ENCODE results near the gene ZFP36L2.
A peak's percentile ranks its signal among the peaks of the same experiment; 100 is the strongest.

The ZFP36L2 gene

GRCh38 chr2:43254331-43254730 lies 27.9 kb upstream of the ZFP36L2 start:
- TF ChIP-seq ZNF747 (tag by site-specific recombination; IDR thresholded peaks at IDR 0.05) (no peak), ZBTB21 (tag by site-specific recombination; IDR thresholded peaks at IDR 0.05) (no peak), ZNF561 (tag by site-specific recombination; IDR thresholded peaks at IDR 0.05; ENCODE audit: borderline replicate concordance) (no peak), ZNF248 (tag by site-specific recombination; IDR thresholded peaks at IDR 0.05) (no peak), ZNF518A (tag by site-specific recombination; conservative IDR thresholded peaks at IDR 0.05; ENCODE audit: low read depth) (no peak), HOXC10 (CRISPR knock-in tag; IDR thresholded peaks at IDR 0.05) (no peak), ZNF600 (tag by site-specific recombination; IDR thresholded peaks at IDR 0.05) (no peak), ZXDB (tag by site-specific recombination; IDR thresholded peaks at IDR 0.05) (no peak), FEZF1 (tag by site-specific recombination; IDR thresholded peaks at IDR 0.05) (no peak), ZNF302 (tag by site-specific recombination; IDR thresholded peaks at IDR 0.05; ENCODE audit: low read depth) (no peak), ZNF768 (tag by site-specific recombination; IDR thresholded peaks at IDR 0.05) (no peak), MYNN (tag by site-specific recombination; IDR thresholded peaks at IDR 0.05; ENCODE audit: borderline replicate concordance) (no peak)
- TF ChIP-seq, protein P1, sequence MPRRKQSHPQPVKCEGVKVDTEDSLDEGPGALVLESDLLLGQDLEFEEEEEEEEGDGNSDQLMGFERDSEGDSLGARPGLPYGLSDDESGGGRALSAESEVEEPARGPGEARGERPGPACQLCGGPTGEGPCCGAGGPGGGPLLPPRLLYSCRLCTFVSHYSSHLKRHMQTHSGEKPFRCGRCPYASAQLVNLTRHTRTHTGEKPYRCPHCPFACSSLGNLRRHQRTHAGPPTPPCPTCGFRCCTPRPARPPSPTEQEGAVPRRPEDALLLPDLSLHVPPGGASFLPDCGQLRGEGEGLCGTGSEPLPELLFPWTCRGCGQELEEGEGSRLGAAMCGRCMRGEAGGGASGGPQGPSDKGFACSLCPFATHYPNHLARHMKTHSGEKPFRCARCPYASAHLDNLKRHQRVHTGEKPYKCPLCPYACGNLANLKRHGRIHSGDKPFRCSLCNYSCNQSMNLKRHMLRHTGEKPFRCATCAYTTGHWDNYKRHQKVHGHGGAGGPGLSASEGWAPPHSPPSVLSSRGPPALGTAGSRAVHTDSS (tag by site-specific recombination; IDR thresholded peaks at IDR 0.05): no peak
- TF ChIP-seq, protein P2, sequence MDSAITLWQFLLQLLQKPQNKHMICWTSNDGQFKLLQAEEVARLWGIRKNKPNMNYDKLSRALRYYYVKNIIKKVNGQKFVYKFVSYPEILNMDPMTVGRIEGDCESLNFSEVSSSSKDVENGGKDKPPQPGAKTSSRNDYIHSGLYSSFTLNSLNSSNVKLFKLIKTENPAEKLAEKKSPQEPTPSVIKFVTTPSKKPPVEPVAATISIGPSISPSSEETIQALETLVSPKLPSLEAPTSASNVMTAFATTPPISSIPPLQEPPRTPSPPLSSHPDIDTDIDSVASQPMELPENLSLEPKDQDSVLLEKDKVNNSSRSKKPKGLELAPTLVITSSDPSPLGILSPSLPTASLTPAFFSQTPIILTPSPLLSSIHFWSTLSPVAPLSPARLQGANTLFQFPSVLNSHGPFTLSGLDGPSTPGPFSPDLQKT (IDR thresholded peaks at IDR 0.05; ENCODE audit: borderline replicate concordance, low read depth, low read length): no peak
- TF ChIP-seq, protein P3, sequence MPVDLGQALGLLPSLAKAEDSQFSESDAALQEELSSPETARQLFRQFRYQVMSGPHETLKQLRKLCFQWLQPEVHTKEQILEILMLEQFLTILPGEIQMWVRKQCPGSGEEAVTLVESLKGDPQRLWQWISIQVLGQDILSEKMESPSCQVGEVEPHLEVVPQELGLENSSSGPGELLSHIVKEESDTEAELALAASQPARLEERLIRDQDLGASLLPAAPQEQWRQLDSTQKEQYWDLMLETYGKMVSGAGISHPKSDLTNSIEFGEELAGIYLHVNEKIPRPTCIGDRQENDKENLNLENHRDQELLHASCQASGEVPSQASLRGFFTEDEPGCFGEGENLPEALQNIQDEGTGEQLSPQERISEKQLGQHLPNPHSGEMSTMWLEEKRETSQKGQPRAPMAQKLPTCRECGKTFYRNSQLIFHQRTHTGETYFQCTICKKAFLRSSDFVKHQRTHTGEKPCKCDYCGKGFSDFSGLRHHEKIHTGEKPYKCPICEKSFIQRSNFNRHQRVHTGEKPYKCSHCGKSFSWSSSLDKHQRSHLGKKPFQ (tag by site-specific recombination; IDR thresholded peaks at IDR 0.05): no peak
- Histone ChIP-seq H3K36me3 (ENCODE audit: control insufficient read depth in 2 of 2, insufficient read depth in 1 of 2, low read length in 2 of 2) (no peaks in the 10 kb centered on the region), H3K4me1 (ENCODE audit: control insufficient read depth, insufficient read depth, low read length) (no peaks in the 10 kb centered on the region; the same call in 1 of the 2 replicates), H3K9me3 (ENCODE audit: control insufficient read depth, insufficient read depth, low read depth, low read length) (no peaks in the 10 kb centered on the region), H3K27ac (ENCODE audit: extremely low read depth, low read depth, low read length) (no peak overlapping the region), H3K4me3 (ENCODE audit: low read depth, low read length) (no peak overlapping the region)
- CTCF ChIA-PET: interaction anchor here (0.7 kb wide), 1 partner anchor 17 kb away, joined by 3 read pairs; no protein-coding TSS in a partner anchor
- POLR2A ChIA-PET: no interaction called here

- H3K27ac ChIP-seq (ENCODE audit: extremely low read depth, low read depth, low read length): no peak overlapping the region
- TF ChIP-seq ZNF366 (tag by site-specific recombination; conservative IDR thresholded peaks at IDR 0.05): peak; percentile 33; the same call in 1 of the 2 replicates
- no peak for TF ChIP-seq ZNF292 (tag by site-specific recombination; IDR thresholded peaks at IDR 0.05; ENCODE audit: borderline replicate concordance, low read depth)
- TF ChIP-seq ZNF549 (tag by site-specific recombination; IDR thresholded peaks at IDR 0.05): no peak
- TF ChIP-seq ZEB2 (tag by site-specific recombination; IDR thresholded peaks at IDR 0.05): peak; percentile 60; the same call in 1 of the 2 replicates
- TF ChIP-seq, protein P2 (IDR thresholded peaks at IDR 0.05; ENCODE audit: borderline replicate concordance, low read depth, low read length): no peak
- no peak for TF ChIP-seq ZNF404 (tag by site-specific recombination; IDR thresholded peaks at IDR 0.05)
- peak; percentile 66 for TF ChIP-seq FEZF1 (tag by site-specific recombination; IDR thresholded peaks at IDR 0.05)
- 0 out of 2 replicates have a peak, but pooled peaks have one; percentile 30 for TF ChIP-seq ZNF2 (tag by site-specific recombination; IDR thresholded peaks at IDR 0.05)
- TF ChIP-seq, protein P4, sequence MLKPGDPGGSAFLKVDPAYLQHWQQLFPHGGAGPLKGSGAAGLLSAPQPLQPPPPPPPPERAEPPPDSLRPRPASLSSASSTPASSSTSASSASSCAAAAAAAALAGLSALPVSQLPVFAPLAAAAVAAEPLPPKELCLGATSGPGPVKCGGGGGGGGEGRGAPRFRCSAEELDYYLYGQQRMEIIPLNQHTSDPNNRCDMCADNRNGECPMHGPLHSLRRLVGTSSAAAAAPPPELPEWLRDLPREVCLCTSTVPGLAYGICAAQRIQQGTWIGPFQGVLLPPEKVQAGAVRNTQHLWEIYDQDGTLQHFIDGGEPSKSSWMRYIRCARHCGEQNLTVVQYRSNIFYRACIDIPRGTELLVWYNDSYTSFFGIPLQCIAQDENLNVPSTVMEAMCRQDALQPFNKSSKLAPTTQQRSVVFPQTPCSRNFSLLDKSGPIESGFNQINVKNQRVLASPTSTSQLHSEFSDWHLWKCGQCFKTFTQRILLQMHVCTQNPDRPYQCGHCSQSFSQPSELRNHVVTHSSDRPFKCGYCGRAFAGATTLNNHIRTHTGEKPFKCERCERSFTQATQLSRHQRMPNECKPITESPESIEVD (tag by site-specific recombination; IDR thresholded peaks at IDR 0.05): peak; percentile 39; the same call in 1 of the 2 replicates
These were observed 24.8 kb upstream of the ZFP36L2 start for GRCh38 chr2:43251171-43251731.

More at GRCh38 chr2:43251171-43251731, 24.8 kb upstream of the ZFP36L2 start:
- CTCF ChIA-PET: interaction anchor here (0.6 to 1.2 kb wide), 3 partner anchors 14 to 389 kb away, joined by 3 read pairs; no protein-coding TSS in a partner anchor
- Histone ChIP-seq H3K4me1 (ENCODE audit: control insufficient read depth, insufficient read depth, low read length) (no peaks in the 10 kb centered on the region; the same call in 1 of the 2 replicates), H3K4me3 (ENCODE audit: low read depth, low read length) (no peak overlapping the region), H3K36me3 (ENCODE audit: control insufficient read depth in 2 of 2, insufficient read depth in 1 of 2, low read length in 2 of 2) (no peaks in the 10 kb centered on the region; a peak in 1 of 3 replicates), H3K9me3 (ENCODE audit: control insufficient read depth, insufficient read depth, low read depth, low read length) (no peaks in the 10 kb centered on the region)
- POLR2A ChIA-PET: interaction anchor here (0.6 to 1.0 kb wide), 2 partner anchors 25 to 235 kb away, joined by 3 to 5 read pairs; partner anchors contain the start of gene ZFP36L2
